Mucosa of rectum (tissue), 2 donors: Measurements from ENCODE around the gene SDK1.

ENCODE experiments used
- H3K27ac ChIP-seq, 2 donors: one replicate each; pipeline ENCODE4 v1.7.0; 2013; ENCODE audit warnings: inconsistent platforms in 2 of 2, low read depth in 2 of 2, low read length in 2 of 2
- H3K27me3 ChIP-seq, 2 donors: one replicate each; pipeline ENCODE4 v1.7.0; 2013; ENCODE audit warnings: low read length in 2 of 2; ENCODE audit not compliant: control insufficient read depth in 2 of 2, insufficient read depth in 2 of 2
- H3K36me3 ChIP-seq, 2 donors: one replicate each; pipeline ENCODE4 v1.7.0; 2013; ENCODE audit warnings: low read length in 2 of 2; ENCODE audit not compliant: control insufficient read depth in 2 of 2, insufficient read depth in 2 of 2
- H3K4me1 ChIP-seq, 2 donors: one replicate each; pipeline ENCODE4 v1.7.0; 2013; ENCODE audit warnings: low read length in 2 of 2, mild to moderate bottlenecking in 1 of 2; ENCODE audit not compliant: control insufficient read depth in 2 of 2, insufficient read depth in 2 of 2
- H3K4me3 ChIP-seq, 2 donors: one replicate each; pipeline ENCODE4 v1.7.0; 2013; ENCODE audit warnings: low read length in 2 of 2
- H3K9ac ChIP-seq, 2 donors: one replicate each; pipeline ENCODE4 v1.7.0; 2013; ENCODE audit warnings: low read length in 2 of 2, low read depth in 1 of 2, mild to moderate bottlenecking in 1 of 2
- H3K9me3 ChIP-seq, 2 donors: one replicate each; pipeline ENCODE4 v1.7.0; 2013; ENCODE audit warnings: low read length in 2 of 2; ENCODE audit not compliant: control insufficient read depth in 2 of 2
- donor health status: healthy.
- donor health status: Normal muscosa, but diverticular disease.

Gene SDK1

GRCh38 chr7:3655635-3656034 is 354.6 kb downstream of the SDK1 start:
- Histone ChIP-seq H3K4me3 (no peak overlapping the region), H3K4me1 (no peaks in the 10 kb centered on the region), H3K9ac (no peak overlapping the region), H3K9me3 (no peaks in the 10 kb centered on the region), H3K36me3 (no peaks in the 10 kb centered on the region), H3K27ac (no peak overlapping the region), H3K27me3 (no peaks in the 10 kb centered on the region)

- Histone ChIP-seq H3K4me1 (no peaks in the 10 kb centered on the region), H3K4me3 (no peak overlapping the region), H3K9ac (no peak overlapping the region), H3K27me3 (peaks cover 0 to 2% of the 10 kb centered on the region in 2 donors), H3K27ac (no peak overlapping the region), H3K36me3 (no peaks in the 10 kb centered on the region), H3K9me3 (no peaks in the 10 kb centered on the region)
These were observed 356.2 kb downstream of the SDK1 start for GRCh38 chr7:3657206-3657605.

- H3K4me1 ChIP-seq, result no peaks in the 10 kb centered on the region
- H3K27ac ChIP-seq, result no peak overlapping the region
- no peak overlapping the region for H3K9ac ChIP-seq
- no peaks in the 10 kb centered on the region for H3K27me3 ChIP-seq
- no peak overlapping the region for H3K4me3 ChIP-seq
- H3K36me3 ChIP-seq, result no peaks in the 10 kb centered on the region
- no peaks in the 10 kb centered on the region for H3K9me3 ChIP-seq
These were observed 367.7 kb downstream of the SDK1 start for GRCh38 chr7:3668743-3669142.

GRCh38 chr7:3670898-3671297 is 369.8 kb downstream of the SDK1 start:
- Histone ChIP-seq H3K27me3 (no peaks in the 10 kb centered on the region), H3K4me1 (no peaks in the 10 kb centered on the region), H3K9me3 (no peaks in the 10 kb centered on the region), H3K9ac (no peak overlapping the region), H3K27ac (no peak overlapping the region), H3K36me3 (no peaks in the 10 kb centered on the region), H3K4me3 (no peak overlapping the region)

GRCh38 chr7:3673524-3673923 is 372.5 kb downstream of the SDK1 start:
- Histone ChIP-seq H3K9ac (no peak overlapping the region), H3K4me1 (no peaks in the 10 kb centered on the region), H3K27ac (no peak overlapping the region), H3K9me3 (no peaks in the 10 kb centered on the region), H3K36me3 (no peaks in the 10 kb centered on the region), H3K4me3 (no peak overlapping the region), H3K27me3 (no peaks in the 10 kb centered on the region)

- H3K27ac ChIP-seq, result no peak overlapping the region
- no peaks in the 10 kb centered on the region for H3K9me3 ChIP-seq
- H3K9ac ChIP-seq, result no peak overlapping the region
- no peak overlapping the region for H3K4me3 ChIP-seq
- H3K36me3 ChIP-seq, result no peaks in the 10 kb centered on the region
- H3K27me3 ChIP-seq, result no peaks in the 10 kb centered on the region
- no peaks in the 10 kb centered on the region for H3K4me1 ChIP-seq
These were observed 377.3 kb downstream of the SDK1 start for GRCh38 chr7:3678314-3678810.

GRCh38 chr7:3682028-3682710 is 381.1 kb downstream of the SDK1 start:
- Histone ChIP-seq H3K36me3 (no peaks in the 10 kb centered on the region), H3K9me3 (no peaks in the 10 kb centered on the region), H3K4me3 (no peak overlapping the region), H3K9ac (no peak overlapping the region), H3K4me1 (peaks cover 0 to 5% of the 10 kb centered on the region in 2 donors), H3K27me3 (no peaks in the 10 kb centered on the region), H3K27ac (no peak overlapping the region)

- no peak overlapping the region for H3K9ac ChIP-seq
- H3K27ac ChIP-seq, result peak overlapping the region in 1 of 2 donors; percentile 38
- H3K36me3 ChIP-seq, result no peaks in the 10 kb centered on the region
- H3K4me1 ChIP-seq, result peaks cover 0 to 5% of the 10 kb centered on the region in 2 donors
- H3K27me3 ChIP-seq, result no peaks in the 10 kb centered on the region
- no peaks in the 10 kb centered on the region for H3K9me3 ChIP-seq
- no peak overlapping the region for H3K4me3 ChIP-seq
These were observed 382.8 kb downstream of the SDK1 start for GRCh38 chr7:3683546-3684539.

GRCh38 chr7:3688071-3688470 is 387.0 kb downstream of the SDK1 start:
- no peak overlapping the region for H3K27ac ChIP-seq
- no peak overlapping the region for H3K9ac ChIP-seq
- H3K4me1 ChIP-seq, result peaks cover 0 to 5% of the 10 kb centered on the region in 2 donors
- H3K36me3 ChIP-seq, result no peaks in the 10 kb centered on the region
- no peak overlapping the region for H3K4me3 ChIP-seq
- no peaks in the 10 kb centered on the region for H3K9me3 ChIP-seq
- no peaks in the 10 kb centered on the region for H3K27me3 ChIP-seq

- no peak overlapping the region for H3K4me3 ChIP-seq
- no peaks in the 10 kb centered on the region for H3K27me3 ChIP-seq
- H3K4me1 ChIP-seq, result peaks cover 0 to 3% of the 10 kb centered on the region in 2 donors
- no peaks in the 10 kb centered on the region for H3K9me3 ChIP-seq
- no peak overlapping the region for H3K9ac ChIP-seq
- no peaks in the 10 kb centered on the region for H3K36me3 ChIP-seq
- H3K27ac ChIP-seq, result no peak overlapping the region
These were observed 387.8 kb downstream of the SDK1 start for GRCh38 chr7:3688842-3689241.
